K562 (cell line): Measurements from ENCODE around the gene NLGN3. TPM values are rescaled to one million over a fixed set of nuclear protein-coding genes. Genes with fewer than 3 reads are reported as not detected.

ENCODE experiments used
- AFF1 ChIP-seq, 2 experiments: fragments of 450-650 bp; IDR thresholded peaks; 2 replicates each; pipeline ENCODE4 v1.6.1; 2018; ENCODE audit warnings: mild to moderate bottlenecking in 2 of 2, low read depth in 1 of 2; ENCODE audit not compliant: partially characterized antibody in 2 of 2
- CREM ChIP-seq: IDR thresholded peaks from 2 replicates; pipeline ENCODE4 v1.6.1; 2014; ENCODE audit warnings: antibody characterized with exemption, low read depth
- DACH1 ChIP-seq: fragments of 450-650 bp; IDR thresholded peaks from 2 replicates; pipeline ENCODE4 v1.6.1; 2018; ENCODE audit not compliant: partially characterized antibody
- FOXJ2 ChIP-seq: fragments of 200-800 bp; sonication (Bioruptor generic); IDR thresholded peaks from 2 replicates; pipeline ENCODE4 v1.6.1; 2016; ENCODE audit warnings: missing genetic modification characterization, missing compliant biosample characterization
- GTF2B ChIP-seq: IDR thresholded peaks from 2 replicates; pipeline ENCODE4 v1.6.1; 2011; ENCODE audit not compliant: insufficient read length; ENCODE audit errors: extremely low read depth
- IRF1 ChIP-seq: sonication (generic); formaldehyde crosslinking; IDR thresholded peaks from 2 replicates; pipeline ENCODE4 v1.8.0; 2022; ENCODE audit warnings: missing genetic modification reagents, mild to moderate bottlenecking, borderline replicate concordance
- NFYB ChIP-seq: IDR thresholded peaks from 2 replicates; pipeline ENCODE4 v1.6.1; 2011; ENCODE audit warnings: mild to moderate bottlenecking, moderate library complexity; ENCODE audit not compliant: insufficient read length; ENCODE audit errors: extremely low read depth
- PRDM10 ChIP-seq: fragments of 450-650 bp; IDR thresholded peaks from 2 replicates; pipeline ENCODE4 v1.6.1; 2018; ENCODE audit not compliant: partially characterized antibody
- SIX5 ChIP-seq, 2 experiments: IDR thresholded peaks; 2 replicates each; pipeline ENCODE4 v1.6.1; 2011; ENCODE audit warnings: low read length in 2 of 2, borderline replicate concordance in 1 of 2, low read depth in 1 of 2, mild to moderate bottlenecking in 1 of 2, moderate library complexity in 1 of 2; ENCODE audit not compliant: insufficient read depth in 1 of 2
- SMAD1 ChIP-seq: fragments of 150-350 bp; IDR thresholded peaks from 2 replicates; pipeline ENCODE4 v1.6.1; 2014; ENCODE audit warnings: low read length, low read depth; ENCODE audit not compliant: partially characterized antibody
- SUPT5H ChIP-seq: fragments of 450-650 bp; IDR thresholded peaks from 2 replicates; pipeline ENCODE4 v1.6.1; 2016
- TCFL5 ChIP-seq: fragments of 250-450 bp; sonication (Bioruptor Pico); conservative IDR thresholded peaks from 2 replicates; pipeline ENCODE4 v1.6.1; 2021; ENCODE audit warnings: mild to moderate bottlenecking, moderate library complexity, matching md5 sums
- ZBTB33 ChIP-seq: sonication (generic); formaldehyde crosslinking; IDR thresholded peaks from 2 replicates; pipeline ENCODE4 v1.8.1; 2023; ENCODE audit warnings: mild to moderate bottlenecking, missing genetic modification reagents
- ZFP36 ChIP-seq: fragments of 150-350 bp; IDR thresholded peaks from 2 replicates; pipeline ENCODE4 v1.6.1; 2018; ENCODE audit warnings: low read length, low read depth; ENCODE audit not compliant: partially characterized antibody
- ZFPM2 ChIP-seq: fragments of 250-450 bp; sonication (Bioruptor Pico); IDR thresholded peaks from 2 replicates; pipeline ENCODE4 v1.5.1; 2022; ENCODE audit warnings: mild to moderate bottlenecking
- ZNF253 ChIP-seq: fragments of 250-450 bp; sonication (Bioruptor Pico); conservative IDR thresholded peaks from 2 replicates; pipeline ENCODE4 v1.6.1; 2021; ENCODE audit warnings: mild to moderate bottlenecking
- ZNF699 ChIP-seq: fragments of 250-450 bp; sonication (Bioruptor Pico); IDR thresholded peaks from 2 replicates; pipeline ENCODE4 v1.8.0; 2021; ENCODE audit warnings: mild to moderate bottlenecking, moderate library complexity; ENCODE audit not compliant: insufficient replicate concordance
- polyA plus RNA-seq, 8 experiments: library from polyadenylated mRNA; depleted of rRNA in 4 of 8; stranded (reverse) in 5 of 8; unstranded in 3 of 8; fragments of >200 nt; fragmentation: Nextera tagmentation in 2 of 8; fragmentation: Illumina TruSeq in 1 of 8; extraction: Ambion mirVana in 2 of 8; extraction: Trizol in 1 of 8; gene quantifications; 2 replicates each; pipeline versions ENCODE4 v1.2.1 to v1.2.3, GENCODE V29; 2011 to 2014; ENCODE audit warnings: inconsistent platforms in 1 of 8, missing spikeins in 1 of 8
- total RNA-seq, 7 experiments: library from RNA; depleted of rRNA in 6 of 7; stranded (reverse); fragments of >200 nt in 6 of 7; fragmentation: Illumina TruSeq in 2 of 7; extraction: Trizol in 2 of 7; gene quantifications; 2 replicates each; pipeline versions ENCODE4 v1.2.1 to v1.2.3, GENCODE V29; 2011 to 2021; ENCODE audit warnings: low replicate concordance in 1 of 7

Gene NLGN3
- total and polyA plus RNA-seq, 9 of the 15 experiments (the other 6 are each of a cell fraction or from before 2014, with no cell fraction given) = 0.03 to 0.86 (median 0.25) TPM

GRCh38 chrX:71095555-71095980 lies 49.1 kb upstream of the NLGN3 start, which contains the start of gene FOXO4 (continued):
- no peak for TF ChIP-seq ZNF253
- no peak for TF ChIP-seq SMAD1
- no peak for TF ChIP-seq ZBTB33 (CRISPR knock-in tag)
- TF ChIP-seq ZNF699 (CRISPR knock-in tag) = no peak
- no peak for TF ChIP-seq ZFP36
- no peak for TF ChIP-seq IRF1 (CRISPR knock-in tag)
- peak in 1 of 2 experiments; percentile 92 for TF ChIP-seq AFF1 (IDR thresholded peaks at IDR 0.05; ENCODE audit: low read depth in 1 of 2, partially characterized antibody in 2 of 2)
- TF ChIP-seq TCFL5 (CRISPR knock-in tag) = no peak
- no peak for TF ChIP-seq FOXJ2 (tag)
- TF ChIP-seq SUPT5H = peak; percentile 63; the same call in 1 of the 2 replicates
- no peak for TF ChIP-seq NFYB
- TF ChIP-seq ZFPM2 = no peak
- TF ChIP-seq GTF2B = no peak
- peak; percentile 68 to 70; a peak in 2 of 4 replicates for TF ChIP-seq SIX5 (IDR thresholded peaks at IDR 0.05; ENCODE audit: borderline replicate concordance in 1 of 2, insufficient read depth in 1 of 2, low read depth in 1 of 2, low read length in 2 of 2)
- peak; percentile 20; the same call in 1 of the 2 replicates for TF ChIP-seq CREM
- TF ChIP-seq PRDM10 = no peak
- no peak for TF ChIP-seq DACH1
